NCI-H146 treated with DMSO at 0.1 percent for 48 hours (cell line): ENCODE results near the gene RDM1.

Experiments
- DNase-seq: peaks from one replicate; lab custom pipeline; 2025; ENCODE audit not compliant: unreplicated experiment; lab: John Stamatoyannopoulos, UW

Gene RDM1

DNA sequence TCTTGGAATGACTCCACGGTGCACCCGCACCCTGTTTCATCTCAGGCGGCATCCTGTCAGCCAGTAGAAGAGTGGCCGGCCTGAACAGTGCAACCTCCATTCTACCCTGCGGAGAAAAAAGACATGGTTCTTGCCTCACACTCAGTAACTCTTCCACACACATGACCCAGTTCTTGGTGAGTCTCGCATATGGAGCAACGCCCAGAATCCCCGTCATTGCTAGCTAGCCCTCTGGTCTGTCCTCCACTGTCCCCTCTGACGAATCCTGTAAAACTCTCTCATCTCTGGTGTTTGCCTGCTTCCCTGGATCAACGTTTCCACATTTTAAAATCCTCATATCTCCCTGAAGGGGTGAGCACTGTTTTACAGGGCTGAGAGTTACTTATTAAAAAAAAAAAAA lies 4.2 kb upstream of the RDM1 start:
- no peak for DNase-seq

GRCh38 chr17:35932586-35932985 lies 2.0 kb upstream of the RDM1 start:
- no peak for DNase-seq

DNA sequence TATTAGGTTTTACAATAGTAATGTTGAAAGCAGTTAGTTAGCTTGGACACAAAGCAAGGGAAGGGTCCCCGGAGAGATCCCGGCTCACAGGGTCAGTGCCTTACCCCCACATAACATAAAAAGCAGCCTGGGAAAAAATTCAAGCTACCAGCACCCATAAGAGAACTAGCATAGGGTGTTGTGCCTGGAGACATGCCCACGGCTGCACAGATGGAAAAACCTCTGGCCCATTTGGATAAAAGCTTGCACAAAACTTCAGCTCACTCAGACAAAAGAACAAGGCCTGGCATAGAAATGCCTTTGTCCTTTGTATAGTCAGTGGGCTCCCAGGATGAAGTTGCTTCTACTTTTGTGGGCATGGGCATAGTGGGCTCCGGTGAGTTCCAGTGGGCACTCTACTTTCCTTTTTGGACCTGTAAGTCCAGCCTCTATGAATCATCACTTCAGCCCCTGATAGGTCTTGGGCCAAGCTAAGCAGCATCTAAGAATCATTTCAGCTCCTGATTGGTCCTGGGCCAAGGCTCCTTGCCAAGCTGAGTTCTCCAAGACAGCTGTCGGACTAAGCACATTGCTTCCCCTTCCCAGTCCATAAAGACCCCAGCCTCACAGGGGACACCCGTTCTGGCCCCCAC lies 1.3 kb upstream of the RDM1 start:
- DNase-seq = no peak

DNA sequence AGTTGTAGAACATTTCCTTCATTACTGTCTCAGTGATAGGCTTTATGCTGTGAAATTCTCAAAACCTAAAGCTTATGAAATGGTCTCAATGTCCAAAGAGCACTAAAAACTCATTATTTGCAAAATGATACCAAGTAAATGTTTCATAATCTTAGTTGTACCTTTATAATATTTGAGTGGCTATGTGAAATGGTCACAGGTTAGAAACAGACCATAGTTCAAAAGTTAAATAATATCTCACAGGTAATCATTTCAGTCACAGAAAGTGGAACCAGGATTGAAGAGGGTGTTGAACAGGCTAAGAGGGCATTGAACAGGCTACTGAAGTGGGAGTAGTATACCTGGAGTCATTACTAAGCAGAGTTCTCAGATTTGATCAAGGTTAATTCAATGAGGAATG lies 2.9 kb downstream of the RDM1 start:
- no peak for DNase-seq

GRCh38 chr17:35923609-35924114 lies 6.9 kb downstream of the RDM1 start:
- DNase-seq = no peak

- no peak for DNase-seq
Measured at GRCh38 chr17:35920229-35920628, 10.3 kb downstream of the RDM1 start.

GRCh38 chr17:35918665-35919064 lies 11.9 kb downstream of the RDM1 start:
- DNase-seq = no peak

DNA sequence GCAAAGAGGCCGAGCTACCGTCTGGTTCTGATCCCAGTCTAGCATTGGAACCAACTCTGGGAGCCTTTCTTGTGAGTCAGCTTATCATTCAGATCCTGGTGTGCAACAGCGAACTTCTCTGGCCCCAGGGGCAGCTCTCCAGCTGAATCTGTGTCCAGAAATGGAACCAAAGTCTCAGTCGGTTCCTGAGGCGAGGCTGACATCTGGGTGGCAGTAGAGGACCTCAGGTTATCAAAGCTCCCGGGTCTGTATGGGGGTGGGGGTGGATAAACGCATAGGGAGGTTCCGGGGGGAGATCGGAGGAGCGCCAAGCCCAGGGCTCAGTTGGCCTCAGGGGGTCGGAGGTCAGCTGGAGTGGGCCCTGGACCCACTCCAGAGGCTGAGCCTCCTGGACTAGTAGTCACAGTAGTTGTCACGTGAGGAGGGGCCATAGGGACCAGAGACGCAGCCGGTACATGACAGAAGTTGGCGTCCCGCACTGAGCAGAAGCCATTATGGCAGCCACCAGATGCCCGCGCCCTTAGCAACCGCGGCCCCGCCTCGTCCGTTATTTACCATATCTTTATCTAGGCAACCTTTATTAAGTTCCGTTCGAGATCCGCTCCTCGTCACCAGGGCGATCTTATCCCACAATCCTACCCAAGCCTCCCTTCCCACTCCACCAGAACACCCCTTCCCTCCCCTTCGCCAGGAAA lies 12.9 kb downstream of the RDM1 start:
- no peak for DNase-seq

DNA sequence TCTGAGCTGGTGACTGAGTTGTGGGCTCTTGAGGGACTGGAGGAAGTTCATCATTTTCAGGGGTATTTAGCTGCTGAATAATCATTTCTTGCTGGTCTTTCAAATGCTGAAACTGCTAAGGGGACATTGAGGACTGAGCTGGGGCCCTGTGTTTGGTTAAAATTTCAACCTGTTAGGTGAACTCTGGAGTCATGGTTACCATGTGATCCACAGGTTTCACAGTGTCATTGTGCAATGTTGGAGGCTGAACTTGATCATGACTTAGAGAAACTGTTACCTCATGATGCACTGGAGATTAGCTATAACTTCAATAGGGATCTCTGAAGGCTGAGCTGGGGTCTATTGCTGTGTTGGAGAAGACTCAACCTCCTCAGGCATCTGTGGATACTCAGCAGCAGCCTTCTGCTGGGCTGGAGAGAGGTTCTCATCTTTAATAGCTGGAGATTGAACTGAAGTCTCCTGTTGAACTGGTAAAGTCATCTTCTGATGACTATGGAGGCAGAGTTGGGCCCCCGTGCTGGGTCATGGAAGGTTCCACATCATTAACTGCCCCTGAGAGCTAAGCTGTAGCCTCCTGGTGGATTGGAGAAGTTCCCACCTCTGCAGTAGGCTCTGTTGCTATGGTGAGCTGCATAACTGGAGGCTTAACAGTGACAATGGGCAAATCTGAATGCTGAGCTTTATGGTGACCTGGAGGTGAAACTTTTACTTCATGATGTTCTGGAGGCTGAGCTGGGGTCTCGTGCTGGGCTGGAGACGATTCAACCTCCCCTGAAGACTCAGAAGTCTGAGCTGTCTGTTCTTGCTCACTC lies 15.2 kb downstream of the RDM1 start:
- DNase-seq = no peak

DNA sequence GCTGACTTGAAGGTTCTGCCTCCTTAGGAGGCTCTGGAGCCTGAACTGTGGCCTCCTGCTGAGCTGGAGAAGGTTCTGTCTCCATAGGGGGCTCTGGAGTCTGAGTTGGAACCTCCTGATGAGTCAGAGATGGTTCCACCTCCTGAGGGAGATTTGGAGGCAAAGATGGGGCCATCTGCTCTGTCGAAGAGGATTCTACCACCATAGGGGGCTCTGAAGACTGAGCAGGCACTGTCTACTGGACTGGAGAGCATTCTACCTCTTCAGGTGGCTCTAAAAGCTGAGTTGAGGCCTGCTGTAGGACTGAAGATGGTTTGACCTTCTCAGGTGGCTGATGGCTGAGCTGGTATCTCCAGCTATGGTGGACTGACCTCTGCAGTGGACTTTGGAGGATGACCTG lies 16.2 kb downstream of the RDM1 start:
- no peak for DNase-seq

- DNase-seq = no peak
Measured at GRCh38 chr17:35913609-35914008, 17.0 kb downstream of the RDM1 start.

GRCh38 chr17:35912942-35913341 lies 17.6 kb downstream of the RDM1 start:
- no peak for DNase-seq

- no peak for DNase-seq
Measured at GRCh38 chr17:35912339-35912912, 18.1 kb downstream of the RDM1 start.

GRCh38 chr17:35909408-35909807 lies 21.2 kb downstream of the RDM1 start:
- DNase-seq = no peak

DNA sequence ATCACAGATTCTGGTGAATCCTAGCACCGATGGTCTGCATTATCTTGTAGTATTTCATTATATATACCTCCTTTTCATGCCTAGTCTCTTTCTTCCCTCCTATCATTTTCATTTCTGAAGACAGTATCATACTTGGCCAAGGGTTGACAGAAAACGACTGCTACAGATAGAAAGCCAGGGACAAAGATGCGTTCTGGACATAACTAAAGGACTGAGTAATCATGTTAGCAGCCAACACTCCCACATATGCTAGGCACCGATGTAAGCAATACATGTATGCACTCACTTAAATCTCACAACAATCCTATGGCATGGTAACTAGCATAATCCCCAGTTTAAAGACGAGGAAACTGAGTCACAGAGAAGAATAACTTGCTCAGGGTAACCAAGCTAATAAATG lies 22.9 kb downstream of the RDM1 start:
- no peak for DNase-seq

- no peak for DNase-seq
Measured at GRCh38 chr17:35906926-35907637, 23.5 kb downstream of the RDM1 start.

DNA sequence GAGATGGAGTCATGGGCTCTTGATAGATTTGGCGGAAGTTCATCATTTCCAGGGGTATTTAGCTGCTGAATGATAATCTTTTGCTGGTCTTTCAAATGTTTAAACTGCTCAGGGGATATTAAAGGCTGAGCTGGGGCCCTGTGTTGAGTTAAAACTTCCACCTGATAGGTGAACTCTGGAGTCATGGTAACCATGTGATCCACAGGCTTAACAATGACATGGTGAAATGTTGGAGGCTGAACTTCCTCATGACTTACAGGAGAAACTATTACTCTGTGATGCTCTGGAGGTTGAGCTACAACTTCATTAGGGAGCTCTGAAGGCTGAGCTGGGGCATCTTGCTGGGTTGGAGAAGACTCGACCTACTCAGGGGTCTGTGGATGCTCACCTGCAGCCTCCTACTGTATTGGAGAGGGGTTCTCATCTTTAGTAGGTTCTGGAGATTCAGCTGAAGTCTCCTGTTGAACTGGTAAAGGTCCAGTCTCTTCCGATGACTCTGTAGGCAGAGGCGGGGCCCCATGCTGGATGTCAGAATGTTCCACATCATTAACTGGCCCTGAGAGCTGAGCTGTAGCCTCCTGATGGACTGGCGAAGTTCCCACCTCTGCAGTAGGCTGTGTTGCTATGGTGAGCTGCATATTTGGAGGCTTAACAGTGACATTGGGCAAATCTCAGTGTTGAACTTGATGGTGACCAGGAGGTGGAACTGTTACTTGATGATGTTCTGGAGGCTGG lies 24.2 kb downstream of the RDM1 start:
- no peak for DNase-seq

DNA sequence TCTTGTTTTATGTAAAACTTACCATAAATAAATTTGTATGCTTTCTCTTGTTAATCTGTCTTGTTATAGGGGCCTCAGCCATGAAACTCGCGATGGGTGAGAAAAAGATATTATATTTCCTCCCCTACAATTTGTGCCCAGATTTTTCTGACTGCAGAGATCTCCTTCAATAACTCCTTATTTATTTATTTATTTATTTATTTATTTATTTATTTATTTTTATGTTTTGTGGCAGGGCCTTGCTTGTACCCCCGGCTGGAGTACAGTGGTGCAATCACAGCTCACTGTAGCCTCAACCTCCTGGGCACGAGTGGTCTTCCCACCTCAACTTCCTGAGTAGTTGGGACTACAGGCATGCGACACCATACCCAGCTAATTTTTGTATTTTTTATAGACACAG lies 27.1 kb downstream of the RDM1 start:
- DNase-seq = no peak

DNA sequence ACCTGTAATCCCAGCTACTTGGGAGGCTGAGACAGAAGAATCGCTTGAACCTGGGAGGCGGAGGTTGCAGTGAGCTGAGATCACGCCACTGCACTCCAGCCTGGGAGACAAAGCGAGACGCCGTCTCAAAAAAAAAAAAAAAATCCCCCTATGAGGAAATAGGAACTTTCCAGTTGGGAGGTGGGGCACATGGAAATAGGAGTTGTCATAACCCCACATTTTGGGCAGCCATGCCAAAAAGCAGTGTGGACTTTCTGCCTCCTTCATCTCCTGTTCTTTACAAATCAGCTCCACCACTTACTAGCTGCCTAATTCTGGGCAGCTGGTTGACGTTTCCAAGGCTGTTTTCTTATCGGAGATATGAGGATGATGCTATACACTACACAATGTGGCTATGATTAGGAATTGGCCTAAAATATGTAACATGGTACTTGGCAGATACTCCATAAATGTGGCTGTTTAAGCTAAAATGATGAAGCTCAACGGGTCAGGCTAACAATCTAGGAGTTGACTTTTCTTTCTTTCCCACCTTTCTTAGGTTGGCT lies 28.9 kb downstream of the RDM1 start:
- DNase-seq = no peak
